Liver (tissue), 3 donors: ENCODE results near the gene ATF1.
"Not testable (repeated sequence)": the region's sequence is repeated elsewhere in the genome, so short reads cannot be mapped to it uniquely, and the experiment has no call there.

ENCODE experiments used
- CTCF ChIP-seq: fragments of 150-350 bp; IDR thresholded peaks from 2 replicates; pipeline ENCODE4 v1.5.1; 2017; ENCODE audit warnings: improper control_type of control experiment, low read depth, low read length; ENCODE audit not compliant: missing input control
- EGR1 ChIP-seq, 2 donors: IDR thresholded peaks; 2 replicates each; pipeline ENCODE4 v1.6.1; 2016 to 2018; ENCODE audit warnings: antibody characterized with exemption in 2 of 2, low read depth in 2 of 2
- FOXA2 ChIP-seq: IDR thresholded peaks from 2 replicates; pipeline ENCODE4 v1.6.1; 2016; ENCODE audit warnings: antibody characterized with exemption
- GABPA ChIP-seq, 2 donors: IDR thresholded peaks in 1 of 2; conservative IDR thresholded peaks in 1 of 2; 2 replicates each; pipeline ENCODE4 v1.6.1; 2016; ENCODE audit warnings: antibody characterized with exemption in 2 of 2, mild to moderate bottlenecking in 1 of 2, moderate library complexity in 1 of 2
- HNF4G ChIP-seq: IDR thresholded peaks from 2 replicates; pipeline ENCODE4 v1.6.1; 2016; ENCODE audit warnings: antibody characterized with exemption
- MAX ChIP-seq: IDR thresholded peaks from 2 replicates; pipeline ENCODE4 v1.6.1; 2016; ENCODE audit warnings: antibody characterized with exemption
- RAD21 ChIP-seq, 2 donors: IDR thresholded peaks; 2 replicates each; pipeline ENCODE4 v1.6.1; 2016; ENCODE audit warnings: antibody characterized with exemption in 2 of 2, mild to moderate bottlenecking in 2 of 2
- REST ChIP-seq: IDR thresholded peaks from 2 replicates; pipeline ENCODE4 v1.6.1; 2016; ENCODE audit warnings: antibody characterized with exemption, mild to moderate bottlenecking
- RXRA ChIP-seq, 2 donors: IDR thresholded peaks; 2 replicates each; pipeline ENCODE4 v1.6.1; 2017 to 2018; ENCODE audit warnings: antibody characterized with exemption in 2 of 2, mild to moderate bottlenecking in 1 of 2
- SP1 ChIP-seq: IDR thresholded peaks from 2 replicates; pipeline ENCODE4 v1.6.1; 2018; ENCODE audit warnings: antibody characterized with exemption, mild to moderate bottlenecking
- TAF1 ChIP-seq: conservative IDR thresholded peaks from 2 replicates; pipeline ENCODE4 v1.6.1; 2016; ENCODE audit warnings: antibody characterized with exemption, mild to moderate bottlenecking
- YY1 ChIP-seq: IDR thresholded peaks from 2 replicates; pipeline ENCODE4 v1.6.1; 2016; ENCODE audit warnings: antibody characterized with exemption, mild to moderate bottlenecking
- TF ChIP-seq, protein P1 (sequence below): IDR thresholded peaks from 2 replicates; pipeline ENCODE4 v1.6.1; 2016; ENCODE audit warnings: antibody characterized with exemption
- TF ChIP-seq, protein P2 (sequence below): IDR thresholded peaks from 2 replicates; pipeline ENCODE4 v1.6.1; 2016; ENCODE audit warnings: antibody characterized with exemption
- donor health status: healthy.
- donor health status: healthy.

DNA sequence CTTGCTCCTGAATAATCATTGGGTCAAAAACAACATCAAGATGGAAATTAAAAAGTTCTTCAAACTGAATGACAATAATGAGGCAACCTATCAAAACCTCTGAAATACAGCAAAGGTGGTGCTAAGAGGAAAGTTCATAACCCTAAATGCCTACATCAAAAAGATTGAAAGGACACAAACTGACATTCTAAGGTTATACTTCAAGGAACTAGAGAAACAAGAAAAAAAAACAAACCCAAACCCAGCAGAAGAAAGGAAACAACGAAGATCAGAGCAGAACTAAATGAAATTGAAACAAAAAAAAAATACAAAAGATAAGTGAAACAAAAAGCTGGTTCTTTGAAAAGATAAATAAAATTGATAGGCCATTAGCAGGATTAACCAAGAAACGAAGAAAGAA, 105.0 kb downstream of the ATF1 start:
- TF ChIP-seq CTCF; MAX; REST; RAD21 (IDR thresholded peaks at IDR 0.05); HNF4G; YY1; SP1; EGR1 (IDR thresholded peaks at IDR 0.05; ENCODE audit: low read depth in 2 of 2); RXRA (IDR thresholded peaks at IDR 0.05); TAF1; GABPA (IDR thresholded peaks at IDR 0.05 in 1 of 2, conservative IDR thresholded peaks at IDR 0.05 in 1 of 2); FOXA2: not testable (repeated sequence)
- TF ChIP-seq, protein P1, sequence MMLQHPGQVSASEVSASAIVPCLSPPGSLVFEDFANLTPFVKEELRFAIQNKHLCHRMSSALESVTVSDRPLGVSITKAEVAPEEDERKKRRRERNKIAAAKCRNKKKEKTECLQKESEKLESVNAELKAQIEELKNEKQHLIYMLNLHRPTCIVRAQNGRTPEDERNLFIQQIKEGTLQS: not testable (repeated sequence)
- TF ChIP-seq, protein P2, sequence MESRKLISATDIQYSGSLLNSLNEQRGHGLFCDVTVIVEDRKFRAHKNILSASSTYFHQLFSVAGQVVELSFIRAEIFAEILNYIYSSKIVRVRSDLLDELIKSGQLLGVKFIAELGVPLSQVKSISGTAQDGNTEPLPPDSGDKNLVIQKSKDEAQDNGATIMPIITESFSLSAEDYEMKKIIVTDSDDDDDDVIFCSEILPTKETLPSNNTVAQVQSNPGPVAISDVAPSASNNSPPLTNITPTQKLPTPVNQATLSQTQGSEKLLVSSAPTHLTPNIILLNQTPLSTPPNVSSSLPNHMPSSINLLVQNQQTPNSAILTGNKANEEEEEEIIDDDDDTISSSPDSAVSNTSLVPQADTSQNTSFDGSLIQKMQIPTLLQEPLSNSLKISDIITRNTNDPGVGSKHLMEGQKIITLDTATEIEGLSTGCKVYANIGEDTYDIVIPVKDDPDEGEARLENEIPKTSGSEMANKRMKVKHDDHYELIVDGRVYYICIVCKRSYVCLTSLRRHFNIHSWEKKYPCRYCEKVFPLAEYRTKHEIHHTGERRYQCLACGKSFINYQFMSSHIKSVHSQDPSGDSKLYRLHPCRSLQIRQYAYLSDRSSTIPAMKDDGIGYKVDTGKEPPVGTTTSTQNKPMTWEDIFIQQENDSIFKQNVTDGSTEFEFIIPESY: not testable (repeated sequence)
